HG03196 (cell line): ENCODE results near the gene ANTXRL.
"Not testable (repeated sequence)": the region's sequence is repeated elsewhere in the genome, so short reads cannot be mapped to it uniquely, and the experiment has no call there.

Experiments used
- ATAC-seq: cut with Tn5 transposase; IDR thresholded peaks from one replicate; pipeline ENCODE4 v1.9.1; 2021; ENCODE audit not compliant: unreplicated experiment

The ANTXRL gene

GRCh38 chr10:46306516-46307184 lies 19.9 kb downstream of the ANTXRL start:
- ATAC-seq, result no peak

- ATAC-seq, result no peak
Observed at GRCh38 chr10:46307281-46308112, 20.7 kb downstream of the ANTXRL start.

- ATAC-seq, result no peak
Observed at GRCh38 chr10:46308113-46308415, 21.3 kb downstream of the ANTXRL start.

- ATAC-seq, result no peak
Observed at GRCh38 chr10:46308666-46309450, 22.1 kb downstream of the ANTXRL start.

- no peak for ATAC-seq
Observed at GRCh38 chr10:46309511-46310142, 22.8 kb downstream of the ANTXRL start.

- ATAC-seq, result no peak
Observed at GRCh38 chr10:46310143-46310514, 23.3 kb downstream of the ANTXRL start.

GRCh38 chr10:46310851-46311250 lies 24.1 kb downstream of the ANTXRL start:
- ATAC-seq, result no peak

- no peak for ATAC-seq
Observed at GRCh38 chr10:46311501-46311951, 24.7 kb downstream of the ANTXRL start.

- ATAC-seq, result not testable (repeated sequence)
Observed at GRCh38 chr10:46311961-46312431, 25.2 kb downstream of the ANTXRL start.

GRCh38 chr10:46312953-46313352 lies 26.2 kb downstream of the ANTXRL start:
- ATAC-seq, result no peak

- no peak for ATAC-seq
Observed at GRCh38 chr10:46314071-46314470, 27.3 kb downstream of the ANTXRL start.

- not testable (repeated sequence) for ATAC-seq
Observed at GRCh38 chr10:46315071-46315860, 28.5 kb downstream of the ANTXRL start.

GRCh38 chr10:46317370-46317769 lies 30.6 kb downstream of the ANTXRL start:
- no peak for ATAC-seq

- ATAC-seq, result no peak
Observed at GRCh38 chr10:46317889-46318288, 31.1 kb downstream of the ANTXRL start.

GRCh38 chr10:46318799-46319198 lies 32.0 kb downstream of the ANTXRL start:
- no peak for ATAC-seq

- no peak for ATAC-seq
Observed at GRCh38 chr10:46319389-46319788, 32.6 kb downstream of the ANTXRL start.

GRCh38 chr10:46321770-46322169 lies 35.0 kb downstream of the ANTXRL start:
- no peak for ATAC-seq

- ATAC-seq, result no peak
Observed at GRCh38 chr10:46323176-46323575, 36.4 kb downstream of the ANTXRL start.

GRCh38 chr10:46325021-46325420 lies 38.2 kb downstream of the ANTXRL start:
- no peak for ATAC-seq

- ATAC-seq, result no peak
Observed at GRCh38 chr10:46326066-46326465, 39.3 kb downstream of the ANTXRL start.
